HG02678 (cell line): ENCODE measurements around the gene NCAPG.
"Not testable (repeated sequence)": the region's sequence is repeated elsewhere in the genome, so short reads cannot be mapped to it uniquely, and the experiment has no call there.

ENCODE experiments used
- ATAC-seq: cut with Tn5 transposase; IDR thresholded peaks from one replicate; pipeline ENCODE4 v1.9.1; 2021; ENCODE audit warnings: mild to moderate bottlenecking, moderate library complexity; ENCODE audit not compliant: unreplicated experiment

Gene NCAPG

GRCh38 chr4:17794730-17795129 is 16.0 kb upstream of the NCAPG start:
- no peak for ATAC-seq

DNA sequence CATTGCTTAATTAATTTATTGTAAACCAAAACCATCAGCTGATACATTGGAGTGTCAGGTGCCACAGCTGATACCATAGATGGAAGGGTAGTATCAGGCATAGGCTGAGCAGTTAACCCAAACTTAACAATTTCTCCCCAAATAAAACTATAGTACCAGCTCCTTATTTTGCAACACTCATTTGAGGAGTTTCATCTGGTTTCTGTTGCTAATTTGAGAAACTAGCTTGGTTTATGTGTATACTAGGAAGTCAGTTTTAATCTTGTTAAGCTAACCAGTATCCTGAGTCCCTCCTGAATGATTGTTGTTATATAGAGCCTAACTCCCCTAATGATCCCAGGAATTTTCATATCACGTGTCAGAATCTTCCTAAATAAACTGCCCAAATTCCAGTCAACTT is 13.0 kb upstream of the NCAPG start:
- ATAC-seq, result no peak

DNA sequence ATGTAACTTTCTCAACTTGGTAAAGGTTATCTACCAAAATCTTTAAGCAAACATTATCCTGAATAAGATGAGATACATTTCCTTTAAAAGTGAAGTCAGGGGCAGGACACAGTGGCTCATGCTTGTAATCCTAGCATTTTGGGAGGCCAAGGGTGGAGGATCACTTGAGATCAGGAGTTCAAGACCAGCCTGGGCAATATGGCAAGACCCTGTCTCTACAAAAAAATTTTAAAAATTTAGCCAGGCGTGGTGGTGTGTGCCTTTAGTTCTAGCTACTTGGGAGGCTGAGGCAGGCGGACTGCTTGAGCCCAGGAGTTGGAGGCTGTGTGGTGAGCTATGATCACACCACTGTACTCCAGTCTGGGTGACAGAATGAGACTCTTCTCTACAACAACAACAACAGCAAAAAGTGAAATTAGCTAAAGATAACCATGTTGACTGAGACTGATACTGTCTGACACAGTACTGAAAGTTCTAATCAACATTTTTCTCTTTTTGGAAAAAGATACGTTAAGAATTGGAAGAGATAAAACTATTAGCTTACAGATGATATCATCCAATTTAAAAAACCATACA is 5.1 kb upstream of the NCAPG start:
- ATAC-seq, result no peak

DNA sequence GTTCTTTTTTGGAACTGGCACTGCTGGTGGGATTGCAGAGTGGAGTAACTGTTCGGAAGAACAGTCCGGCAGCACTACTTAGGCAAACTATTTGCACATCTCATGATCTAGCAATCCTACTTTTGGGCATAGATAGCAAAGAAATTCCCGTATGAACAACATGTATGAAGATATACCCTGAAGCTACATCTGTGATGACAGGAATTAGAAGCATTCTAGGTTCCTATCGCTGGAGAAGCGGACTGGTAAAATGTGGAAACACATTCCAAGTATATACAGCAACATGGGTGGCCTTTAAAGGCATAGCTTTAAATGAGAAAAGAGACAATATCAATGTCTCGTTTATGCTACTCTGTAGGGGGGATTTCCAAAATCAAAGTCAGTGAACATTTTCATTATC is 3.3 kb upstream of the NCAPG start:
- ATAC-seq, result no peak

DNA sequence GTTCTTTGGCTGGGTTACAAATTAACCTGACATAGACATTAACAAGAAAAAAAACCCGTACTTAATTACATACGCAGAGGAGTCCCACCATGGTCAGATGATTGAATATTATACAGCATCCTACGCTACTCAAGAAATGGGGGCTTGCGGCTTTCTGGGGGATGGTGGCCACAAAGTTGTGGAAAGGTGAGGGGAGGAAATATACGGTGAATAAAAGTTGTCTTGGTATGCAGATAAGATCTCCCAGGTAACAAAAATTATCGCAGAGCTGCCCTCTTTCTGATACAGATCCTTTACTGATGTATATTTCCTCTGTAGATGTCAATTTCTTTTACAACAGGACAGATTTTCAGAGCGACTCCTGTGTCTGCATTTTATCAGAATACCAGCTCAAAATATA is 1.1 kb upstream of the NCAPG start:
- no peak for ATAC-seq

DNA sequence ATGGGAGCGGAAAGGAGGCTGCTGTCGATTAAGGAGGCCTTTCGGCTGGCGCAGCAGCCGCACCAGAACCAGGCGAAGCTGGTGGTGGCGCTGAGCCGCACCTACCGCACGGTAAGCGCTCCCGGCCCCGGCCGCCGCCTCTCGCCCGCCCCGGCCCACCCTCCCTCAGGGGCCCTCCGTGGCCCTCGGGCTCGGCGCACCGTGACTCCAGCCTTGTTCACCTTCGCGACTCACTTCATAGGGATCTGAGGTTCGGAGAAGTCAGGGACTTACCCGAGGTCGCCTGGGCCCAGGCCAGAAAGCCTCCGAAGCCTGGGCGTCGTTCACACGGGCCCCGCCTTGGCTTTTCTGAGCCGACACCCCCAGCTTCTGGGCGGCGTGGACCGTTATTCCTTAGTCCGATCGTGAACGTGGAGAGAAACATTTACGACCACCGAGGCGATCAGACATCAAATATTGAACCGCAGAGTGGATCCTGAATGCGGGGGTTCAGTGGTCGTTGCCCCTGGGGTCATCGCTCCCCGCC is 362 bp downstream of the NCAPG start:
- ATAC-seq, result peak; percentile 28

GRCh38 chr4:17812125-17812524 is 1.3 kb downstream of the NCAPG start:
- no peak for ATAC-seq

GRCh38 chr4:17812801-17813200 is 2.0 kb downstream of the NCAPG start:
- no peak for ATAC-seq

DNA sequence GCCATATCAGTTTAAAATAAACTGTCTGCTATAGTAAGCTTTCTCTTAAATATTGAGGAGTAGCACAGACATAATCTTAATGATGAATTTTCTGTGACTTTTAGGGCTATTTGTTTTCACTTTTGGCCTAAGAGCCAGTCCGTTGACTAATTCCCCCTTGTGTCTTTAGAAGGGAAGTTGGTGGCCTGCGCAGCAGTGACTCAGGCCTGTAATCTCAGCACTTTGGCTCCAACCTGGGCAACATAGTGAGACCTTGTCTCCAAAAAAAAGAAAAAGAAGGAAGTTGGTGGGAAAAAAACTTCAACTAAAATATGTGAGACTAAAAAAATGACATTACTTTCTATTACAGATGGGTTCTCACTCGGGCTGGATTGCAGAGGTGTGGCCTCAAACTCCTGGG is 3.4 kb downstream of the NCAPG start:
- no peak for ATAC-seq

- no peak for ATAC-seq
Observed at GRCh38 chr4:17816142-17816541, 5.4 kb downstream of the NCAPG start.

DNA sequence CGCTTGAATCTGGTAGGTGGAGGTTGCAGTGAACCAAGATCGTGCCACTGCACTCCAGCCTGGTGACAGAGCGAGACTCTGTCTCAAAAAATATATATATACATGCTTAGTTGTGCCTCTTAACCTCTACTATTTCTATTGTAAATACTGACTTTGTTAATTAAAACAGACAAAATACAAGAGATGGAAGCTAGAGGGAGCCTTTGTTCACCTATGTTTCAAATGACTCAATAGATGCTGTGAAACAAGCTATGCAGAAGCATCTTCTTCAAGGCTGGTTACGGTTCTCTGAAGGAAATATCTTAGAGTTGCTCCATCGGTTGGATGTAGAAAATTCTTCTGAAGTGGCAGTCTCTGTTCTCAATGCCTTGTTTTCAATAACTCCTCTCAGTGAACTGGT is 6.2 kb downstream of the NCAPG start:
- peak; percentile 80 for ATAC-seq

- no peak for ATAC-seq
Observed at GRCh38 chr4:17823871-17824669, 13.3 kb downstream of the NCAPG start.

- ATAC-seq, result no peak
Observed at GRCh38 chr4:17846266-17846665, 35.5 kb downstream of the NCAPG start.

- not testable (repeated sequence) for ATAC-seq
Observed at GRCh38 chr4:17850295-17850694, 39.5 kb downstream of the NCAPG start.

- no peak for ATAC-seq
Observed at GRCh38 chr4:17851959-17852358, 41.2 kb downstream of the NCAPG start.

DNA sequence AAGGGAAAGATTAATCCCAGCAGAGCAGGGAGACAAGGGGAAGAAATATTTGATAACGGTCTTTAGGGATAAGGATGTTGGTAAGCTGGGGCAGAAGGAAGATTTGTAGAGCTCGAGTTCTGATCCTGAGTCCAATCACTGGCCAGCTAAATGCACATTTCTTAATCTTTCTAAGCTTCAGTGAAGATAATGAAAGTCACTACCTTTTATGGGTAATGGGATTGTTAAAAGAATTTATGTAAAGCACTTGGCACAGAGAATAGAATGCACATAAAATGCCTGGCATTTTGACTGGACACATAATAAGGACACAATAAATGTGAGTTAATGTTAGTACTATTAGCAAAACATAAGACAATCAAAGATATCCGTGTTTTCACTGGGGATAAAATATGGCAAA is 43.3 kb downstream of the NCAPG start:
- no peak for ATAC-seq

DNA sequence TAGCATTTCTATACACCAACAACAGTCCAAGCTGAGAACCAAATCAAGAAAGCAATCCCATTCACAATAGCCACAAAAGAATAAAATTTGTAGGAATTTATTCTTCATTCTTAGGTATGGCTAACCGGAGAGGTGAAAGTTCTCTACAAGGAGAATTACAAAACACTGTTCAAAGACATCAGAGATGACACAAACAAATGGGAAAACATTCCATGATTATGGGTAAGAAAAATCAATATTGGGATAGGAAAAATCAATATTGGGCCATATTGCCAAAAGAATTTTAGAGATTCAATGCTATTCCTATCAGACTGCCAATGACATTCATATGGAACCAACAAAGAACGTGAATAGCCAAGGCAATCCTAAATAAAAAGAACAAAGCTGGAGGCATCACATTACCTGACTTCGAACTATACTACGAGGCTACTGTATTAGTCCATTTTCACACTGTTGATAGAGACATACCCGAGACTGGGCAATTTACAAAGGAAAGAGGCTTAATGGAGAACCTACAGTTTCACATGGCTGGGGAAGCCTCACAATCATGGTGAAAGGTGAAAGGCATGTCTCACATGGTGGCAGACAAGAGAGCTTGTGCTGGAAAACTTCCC is 49.1 kb downstream of the NCAPG start:
- ATAC-seq, result no peak

DNA sequence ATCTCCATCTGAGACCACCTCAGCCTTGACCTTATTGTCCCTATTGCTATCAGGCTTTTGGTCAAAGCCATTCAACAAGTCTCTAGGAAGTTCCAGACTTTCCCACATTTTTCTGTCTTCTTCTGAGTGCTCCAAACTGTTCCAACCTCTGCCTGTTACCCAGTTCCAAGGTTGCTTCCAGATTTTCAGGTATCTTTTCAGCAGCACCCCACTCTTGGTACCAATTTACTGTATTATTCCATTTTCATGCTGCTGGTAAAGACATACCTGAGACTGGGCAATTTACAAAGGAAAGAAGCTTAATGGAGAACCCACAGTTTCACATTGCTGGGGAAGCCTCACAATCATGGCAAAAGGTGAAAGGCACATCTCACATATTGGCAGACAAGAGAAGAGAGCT is 51.1 kb downstream of the NCAPG start:
- ATAC-seq, result not testable (repeated sequence)

- no peak for ATAC-seq
Observed at GRCh38 chr4:17865866-17866363, 55.1 kb downstream of the NCAPG start.

DNA sequence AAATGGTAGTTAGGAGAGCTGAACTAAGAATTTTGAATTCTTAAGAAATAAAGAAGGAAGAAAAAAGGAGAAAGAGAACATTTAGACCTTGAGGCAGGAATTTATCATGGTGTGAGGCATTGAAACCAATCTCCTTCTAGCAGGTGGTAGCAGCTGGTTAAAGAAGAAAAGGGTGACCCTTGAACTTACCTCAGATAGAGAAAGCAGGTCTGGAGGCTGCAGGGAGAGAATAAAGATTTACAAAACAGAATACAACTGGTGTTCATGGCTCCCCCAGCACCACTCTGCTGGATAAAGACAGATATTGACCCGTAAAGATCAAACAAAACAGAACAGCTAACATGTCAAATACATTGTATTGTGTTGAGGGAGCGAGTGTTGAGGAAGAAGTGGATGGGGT is 56.0 kb downstream of the NCAPG start:
- no peak for ATAC-seq

- no peak for ATAC-seq
Observed at GRCh38 chr4:17867276-17867675, 56.5 kb downstream of the NCAPG start.

GRCh38 chr4:17869327-17869726 is 58.5 kb downstream of the NCAPG start:
- ATAC-seq, result no peak
